Measurements from ENCODE around the gene BID. TPM values are rescaled to one million over a fixed set of nuclear protein-coding genes. Genes with fewer than 3 reads are reported as not detected.

The BID gene
- total RNA-seq, 4 donors from 2014 or later: 34.4 to 43.0 (median 37.2) TPM

DNA sequence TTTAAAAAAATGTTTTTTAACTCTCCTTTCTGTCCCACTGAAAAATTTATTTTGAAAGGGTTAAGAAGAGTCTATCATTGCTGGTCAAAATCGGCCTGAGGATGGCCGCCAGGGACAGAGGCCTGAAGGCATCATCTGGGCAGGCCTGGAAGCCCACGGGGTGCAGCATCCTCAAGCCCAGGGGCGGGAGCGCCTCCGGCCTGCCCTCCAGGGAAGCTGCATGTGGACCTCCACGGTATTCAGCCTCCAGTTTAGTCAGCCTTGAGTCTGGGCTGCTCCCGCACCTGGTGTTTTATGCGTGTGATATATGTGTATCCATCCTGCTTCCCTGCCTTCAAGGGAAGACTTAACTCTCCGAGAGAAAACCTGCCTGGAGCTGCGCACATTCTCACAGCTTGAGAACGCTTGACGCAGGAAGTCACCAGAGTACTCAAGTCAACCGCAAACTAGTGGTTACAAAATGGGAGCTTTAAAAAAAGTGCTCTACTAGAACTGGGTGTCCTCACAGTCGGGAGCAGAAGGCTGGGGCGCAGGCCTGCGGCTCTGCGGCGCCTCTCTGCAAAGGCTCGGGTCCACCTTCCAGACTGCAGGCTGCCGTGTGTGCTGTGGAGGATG lies 13.6 kb upstream of the BID start:
- ATAC-seq (ENCODE audit: low FRiP score): no peak
- DNase-seq (ENCODE audit: low spot score): no peak
- TF ChIP-seq, protein P1, sequence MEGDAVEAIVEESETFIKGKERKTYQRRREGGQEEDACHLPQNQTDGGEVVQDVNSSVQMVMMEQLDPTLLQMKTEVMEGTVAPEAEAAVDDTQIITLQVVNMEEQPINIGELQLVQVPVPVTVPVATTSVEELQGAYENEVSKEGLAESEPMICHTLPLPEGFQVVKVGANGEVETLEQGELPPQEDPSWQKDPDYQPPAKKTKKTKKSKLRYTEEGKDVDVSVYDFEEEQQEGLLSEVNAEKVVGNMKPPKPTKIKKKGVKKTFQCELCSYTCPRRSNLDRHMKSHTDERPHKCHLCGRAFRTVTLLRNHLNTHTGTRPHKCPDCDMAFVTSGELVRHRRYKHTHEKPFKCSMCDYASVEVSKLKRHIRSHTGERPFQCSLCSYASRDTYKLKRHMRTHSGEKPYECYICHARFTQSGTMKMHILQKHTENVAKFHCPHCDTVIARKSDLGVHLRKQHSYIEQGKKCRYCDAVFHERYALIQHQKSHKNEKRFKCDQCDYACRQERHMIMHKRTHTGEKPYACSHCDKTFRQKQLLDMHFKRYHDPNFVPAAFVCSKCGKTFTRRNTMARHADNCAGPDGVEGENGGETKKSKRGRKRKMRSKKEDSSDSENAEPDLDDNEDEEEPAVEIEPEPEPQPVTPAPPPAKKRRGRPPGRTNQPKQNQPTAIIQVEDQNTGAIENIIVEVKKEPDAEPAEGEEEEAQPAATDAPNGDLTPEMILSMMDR (IDR thresholded peaks at IDR 0.05): no peak

DNA sequence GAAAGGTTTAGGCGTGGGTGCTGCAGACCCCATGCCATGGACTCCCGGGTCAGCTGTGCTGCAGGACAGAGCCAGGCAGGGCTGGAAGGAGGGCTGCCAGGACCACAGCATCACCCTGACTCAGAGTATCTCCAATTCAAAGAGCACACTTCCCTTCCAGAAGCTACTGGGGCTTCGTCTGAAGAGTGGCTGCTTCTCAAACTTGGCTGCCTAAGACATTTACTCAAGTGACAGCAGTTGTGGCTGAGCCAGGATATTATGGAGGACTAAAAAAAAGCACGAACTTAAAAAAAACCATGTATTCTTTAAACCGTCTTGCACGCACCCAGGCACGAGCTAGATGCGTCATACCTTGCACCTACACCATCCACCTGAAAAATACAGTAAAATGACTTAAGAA lies 13.0 kb upstream of the BID start:
- no peak for DNase-seq (ENCODE audit: low spot score)
- ATAC-seq (ENCODE audit: low FRiP score): no peak
- TF ChIP-seq, protein P1 (IDR thresholded peaks at IDR 0.05): no peak

DNA sequence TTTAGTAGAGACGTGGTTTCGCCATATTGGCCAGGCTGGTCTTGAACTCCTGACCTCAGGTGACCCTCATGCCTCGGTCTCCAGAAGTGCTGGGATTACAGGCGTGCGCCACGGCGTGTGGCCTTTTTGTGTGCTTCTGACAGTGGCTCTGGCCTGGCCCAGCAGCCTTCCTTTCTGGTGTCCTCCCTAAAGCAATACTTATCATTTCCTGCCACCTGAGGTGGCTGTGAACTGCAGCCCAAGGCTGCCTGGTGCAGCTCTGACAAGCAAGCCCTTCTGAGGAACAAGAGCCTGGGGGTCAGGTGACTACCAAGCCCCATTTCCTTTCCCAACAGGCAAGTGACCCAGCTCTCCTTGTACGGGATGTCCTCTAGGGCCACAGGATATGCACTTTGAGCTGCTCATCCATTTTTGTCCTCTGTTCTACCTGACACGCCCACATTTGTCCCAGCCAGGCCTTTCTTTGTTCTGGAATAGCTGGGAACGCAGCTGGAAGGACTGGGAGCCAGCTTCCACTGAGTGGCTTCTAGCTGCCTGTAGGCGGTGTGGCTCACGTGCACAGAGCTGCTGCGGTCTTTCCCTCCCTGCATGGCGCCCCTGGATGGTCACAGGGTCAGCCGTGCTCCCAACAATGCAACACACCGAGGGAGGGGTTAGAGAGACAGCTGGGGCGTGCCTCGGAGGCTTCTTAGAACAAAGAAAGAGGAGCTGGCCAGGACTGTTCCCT lies 12.3 kb upstream of the BID start:
- TF ChIP-seq, protein P1 (IDR thresholded peaks at IDR 0.05): no peak
- ATAC-seq (ENCODE audit: low FRiP score) (no peak), DNase-seq (ENCODE audit: low spot score) (no peak)

DNA sequence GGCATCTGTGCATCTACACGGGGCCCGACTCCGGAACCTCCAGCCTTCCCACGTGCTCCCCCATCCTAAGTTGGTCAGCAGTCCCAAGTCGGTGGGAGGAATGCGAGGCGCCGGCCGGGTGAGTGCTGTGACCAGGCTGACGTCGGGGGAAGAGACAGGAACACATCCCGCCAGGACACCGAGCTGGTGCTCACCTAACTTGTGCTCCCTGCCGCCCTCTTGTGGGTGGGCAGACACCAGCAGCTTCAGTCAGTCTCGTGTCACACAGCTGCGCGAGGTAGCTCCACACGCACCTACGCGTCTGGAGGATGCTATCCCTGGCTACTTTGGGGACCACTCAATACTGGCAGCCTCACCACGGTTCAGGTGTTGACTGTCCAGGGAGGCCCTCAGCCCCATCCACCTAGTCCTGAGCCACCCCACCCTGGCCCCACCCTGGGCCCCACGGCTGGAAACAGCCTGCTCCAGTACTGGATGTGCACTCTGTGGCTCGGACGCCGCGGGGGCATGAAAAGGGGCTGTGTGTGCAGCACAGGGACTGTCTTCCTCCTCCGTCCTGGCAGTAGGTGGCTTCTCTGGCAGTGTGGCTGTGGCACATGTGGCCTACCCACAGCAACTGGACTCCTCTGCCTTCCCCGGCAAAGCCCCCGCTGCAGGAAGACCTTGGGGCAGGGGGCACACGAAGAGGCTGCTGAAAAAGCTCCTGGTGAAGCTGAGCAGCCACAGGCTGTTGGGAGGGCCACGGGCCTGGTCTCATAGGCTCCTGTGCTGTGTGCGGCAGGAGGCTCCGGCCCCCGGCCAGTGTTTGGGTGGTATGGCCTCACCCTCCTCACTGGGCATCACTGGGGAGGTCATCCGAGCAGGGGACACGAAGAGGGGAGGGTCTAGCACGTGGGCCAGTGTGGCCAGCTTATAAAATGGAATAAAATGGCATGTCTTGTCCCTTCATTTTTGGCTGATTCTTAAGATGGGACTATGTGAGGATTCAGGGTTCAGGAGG lies 11.2 kb upstream of the BID start:
- TF ChIP-seq, protein P1 (IDR thresholded peaks at IDR 0.05): no peak
- peak; percentile 47 for DNase-seq (ENCODE audit: low spot score)
- no peak for ATAC-seq (ENCODE audit: low FRiP score)

DNA sequence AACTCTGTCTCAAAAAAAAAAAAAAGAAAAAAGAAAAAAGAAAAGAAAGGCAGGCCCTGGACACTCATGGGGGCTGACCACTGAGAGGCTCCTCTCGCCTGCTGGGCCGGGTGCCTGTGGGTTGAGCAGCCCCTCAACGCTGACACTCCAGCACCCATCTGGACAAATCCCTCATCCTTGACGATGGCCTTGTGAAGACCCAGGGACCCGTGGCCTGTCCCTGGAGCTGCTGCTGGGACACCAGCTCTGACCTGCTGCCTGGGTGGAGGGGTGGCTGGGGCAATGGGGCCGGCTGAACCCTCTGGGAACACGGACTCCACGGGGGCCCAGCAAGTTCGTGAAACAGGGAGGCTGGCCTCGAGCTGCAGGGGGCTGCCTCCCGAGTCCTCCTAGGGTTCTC lies 10.5 kb upstream of the BID start:
- DNase-seq (ENCODE audit: low spot score) (no peak), ATAC-seq (ENCODE audit: low FRiP score) (no peak)
- TF ChIP-seq, protein P1 (IDR thresholded peaks at IDR 0.05): no peak

DNA sequence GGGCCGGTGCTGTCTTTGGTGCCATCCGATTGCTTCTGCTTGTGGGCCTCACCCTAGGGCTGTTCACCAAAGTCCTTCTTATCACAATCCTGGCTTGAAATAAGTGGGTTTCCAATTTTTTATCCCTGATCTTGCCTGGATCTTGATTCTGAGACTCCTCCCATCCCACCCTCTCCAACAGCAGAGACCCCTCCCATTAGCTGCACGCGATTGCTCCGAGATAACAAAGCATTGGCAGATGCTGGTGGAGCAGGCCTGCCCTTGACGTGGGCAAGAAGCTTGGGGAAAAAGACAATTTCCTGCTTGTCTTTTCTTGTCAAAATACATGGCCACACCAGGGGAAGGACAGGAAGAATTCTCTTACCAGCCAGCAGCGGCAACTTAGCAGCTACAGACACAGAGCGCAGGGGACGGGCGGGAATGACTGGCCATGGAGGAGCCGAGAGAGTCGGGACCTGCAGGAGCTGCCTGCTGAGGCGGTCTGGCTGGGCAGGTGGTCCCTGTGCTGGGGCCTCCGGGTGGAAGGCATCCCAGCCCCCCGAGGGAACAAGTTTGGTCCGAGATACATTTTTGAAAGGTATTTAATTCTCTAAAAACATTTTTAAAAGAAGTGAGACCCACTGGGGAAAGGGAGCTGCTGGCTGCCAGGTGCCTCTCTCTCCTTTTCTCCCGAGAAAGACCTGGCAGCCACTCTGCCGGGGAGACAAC lies 9.7 kb upstream of the BID start:
- no peak for ATAC-seq (ENCODE audit: low FRiP score)
- TF ChIP-seq, protein P1 (IDR thresholded peaks at IDR 0.05): no peak

More for the DNA sequence above, 9.7 kb upstream of the BID start:
- DNase-seq (ENCODE audit: low spot score): no peak

Data from omental fat pad (tissue), 4 donors.